Measurements from ENCODE around the gene SEPHS2.
"Not testable (repeated sequence)": the region's sequence is repeated elsewhere in the genome, so short reads cannot be mapped to it uniquely, and the experiment has no call there.

The SEPHS2 gene

DNA sequence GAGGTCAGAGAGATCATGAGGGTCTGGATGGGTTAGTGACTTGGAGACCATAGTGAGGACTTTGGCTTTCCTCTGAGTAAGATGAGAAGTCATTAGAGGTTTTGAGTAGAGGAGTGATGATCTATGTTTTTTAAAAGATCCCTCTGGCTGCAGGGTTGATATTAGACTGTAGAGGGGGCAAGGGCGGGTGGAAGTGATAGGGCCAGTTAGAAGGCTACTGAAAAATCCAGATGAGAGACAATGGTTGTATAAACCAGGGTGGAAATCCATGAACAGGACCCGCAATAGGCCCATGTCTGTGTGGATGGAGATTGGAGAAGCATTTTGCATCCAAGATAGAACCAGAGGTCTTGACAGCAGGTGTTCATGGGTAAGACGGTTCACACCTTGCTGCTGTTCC lies 36.7 kb upstream of the SEPHS2 start:
- Histone ChIP-seq H3K36me3 (ENCODE audit: insufficient read depth, low read length) (no peaks in the 10 kb centered on the region), H3K9ac (ENCODE audit: low read depth, low read length, poor library complexity, severe bottlenecking) (no peak overlapping the region), H3K9me2 (replicated peaks; ENCODE audit: low read depth, low read length) (no peaks in the 10 kb centered on the region), H3K27me3 (ENCODE audit: insufficient read depth, low read length, poor library complexity, severe bottlenecking) (no peaks in the 10 kb centered on the region), H3K4me2 (ENCODE audit: low read depth, low read length, poor library complexity, severe bottlenecking) (no peak overlapping the region), H4K20me1 (ENCODE audit: insufficient read depth, low read length, poor library complexity, severe bottlenecking) (no peaks in the 10 kb centered on the region), H3K79me2 (ENCODE audit: insufficient read depth, low read length) (no peaks in the 10 kb centered on the region), H3K4me3 (ENCODE audit: low read length, poor library complexity, severe bottlenecking) (no peak overlapping the region), H3K4me1 (ENCODE audit: insufficient read depth, low read length, poor library complexity, severe bottlenecking) (peaks cover 4% of the 10 kb centered on the region), H2AFZ (ENCODE audit: low read length) (no peak overlapping the region), H3F3A (ENCODE audit: low read depth) (no peaks in the 10 kb centered on the region), H3K9me3 (ENCODE audit: insufficient read depth, low read depth, low read length) (no peaks in the 10 kb centered on the region)
- TF ChIP-seq EZH2phosphoT487 (IDR thresholded peaks at IDR 0.05; ENCODE audit: borderline replicate concordance), result no peak
- TF ChIP-seq, protein P1, sequence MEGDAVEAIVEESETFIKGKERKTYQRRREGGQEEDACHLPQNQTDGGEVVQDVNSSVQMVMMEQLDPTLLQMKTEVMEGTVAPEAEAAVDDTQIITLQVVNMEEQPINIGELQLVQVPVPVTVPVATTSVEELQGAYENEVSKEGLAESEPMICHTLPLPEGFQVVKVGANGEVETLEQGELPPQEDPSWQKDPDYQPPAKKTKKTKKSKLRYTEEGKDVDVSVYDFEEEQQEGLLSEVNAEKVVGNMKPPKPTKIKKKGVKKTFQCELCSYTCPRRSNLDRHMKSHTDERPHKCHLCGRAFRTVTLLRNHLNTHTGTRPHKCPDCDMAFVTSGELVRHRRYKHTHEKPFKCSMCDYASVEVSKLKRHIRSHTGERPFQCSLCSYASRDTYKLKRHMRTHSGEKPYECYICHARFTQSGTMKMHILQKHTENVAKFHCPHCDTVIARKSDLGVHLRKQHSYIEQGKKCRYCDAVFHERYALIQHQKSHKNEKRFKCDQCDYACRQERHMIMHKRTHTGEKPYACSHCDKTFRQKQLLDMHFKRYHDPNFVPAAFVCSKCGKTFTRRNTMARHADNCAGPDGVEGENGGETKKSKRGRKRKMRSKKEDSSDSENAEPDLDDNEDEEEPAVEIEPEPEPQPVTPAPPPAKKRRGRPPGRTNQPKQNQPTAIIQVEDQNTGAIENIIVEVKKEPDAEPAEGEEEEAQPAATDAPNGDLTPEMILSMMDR (conservative IDR thresholded peaks at IDR 0.05; ENCODE audit: low read length), result peak; percentile 51

DNA sequence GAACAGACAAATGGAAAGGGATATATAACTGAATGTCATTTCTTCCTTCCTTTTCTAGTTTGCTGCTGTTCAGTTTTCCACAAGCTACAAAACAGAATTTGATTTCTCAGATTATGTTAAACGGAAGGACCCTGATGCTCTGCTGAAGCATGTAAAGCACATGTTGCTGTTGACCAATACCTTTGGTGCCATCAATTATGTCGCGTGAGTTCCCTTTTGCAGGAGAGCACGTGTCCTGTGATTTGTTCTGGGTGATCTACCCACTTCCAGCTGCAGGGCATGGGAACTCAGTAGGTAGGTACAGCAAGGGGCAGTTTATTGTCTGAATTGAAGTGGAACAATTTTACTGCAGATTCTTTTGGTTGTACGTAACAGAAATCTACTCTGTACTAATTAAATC lies 35.7 kb upstream of the SEPHS2 start:
- no peaks in the 10 kb centered on the region for H3K27me3 ChIP-seq (ENCODE audit: insufficient read depth, low read length, poor library complexity, severe bottlenecking)
- H3F3A ChIP-seq (ENCODE audit: low read depth), result no peaks in the 10 kb centered on the region
- H3K9me2 ChIP-seq (replicated peaks; ENCODE audit: low read depth, low read length), result no peaks in the 10 kb centered on the region
- no peak overlapping the region for H3K9ac ChIP-seq (ENCODE audit: low read depth, low read length, poor library complexity, severe bottlenecking)
- no peaks in the 10 kb centered on the region for H3K9me3 ChIP-seq (ENCODE audit: insufficient read depth, low read depth, low read length)
- peaks cover 4% of the 10 kb centered on the region for H3K4me1 ChIP-seq (ENCODE audit: insufficient read depth, low read length, poor library complexity, severe bottlenecking)
- no peak overlapping the region for H2AFZ ChIP-seq (ENCODE audit: low read length)
- no peaks in the 10 kb centered on the region for H3K79me2 ChIP-seq (ENCODE audit: insufficient read depth, low read length)
- H3K4me3 ChIP-seq (ENCODE audit: low read length, poor library complexity, severe bottlenecking), result no peak overlapping the region
- H3K36me3 ChIP-seq (ENCODE audit: insufficient read depth, low read length), result no peaks in the 10 kb centered on the region
- H3K4me2 ChIP-seq (ENCODE audit: low read depth, low read length, poor library complexity, severe bottlenecking), result no peak overlapping the region
- TF ChIP-seq, protein P1 (conservative IDR thresholded peaks at IDR 0.05; ENCODE audit: low read length), result no peak
- no peak for TF ChIP-seq EZH2phosphoT487 (IDR thresholded peaks at IDR 0.05; ENCODE audit: borderline replicate concordance)
- H4K20me1 ChIP-seq (ENCODE audit: insufficient read depth, low read length, poor library complexity, severe bottlenecking), result no peaks in the 10 kb centered on the region

DNA sequence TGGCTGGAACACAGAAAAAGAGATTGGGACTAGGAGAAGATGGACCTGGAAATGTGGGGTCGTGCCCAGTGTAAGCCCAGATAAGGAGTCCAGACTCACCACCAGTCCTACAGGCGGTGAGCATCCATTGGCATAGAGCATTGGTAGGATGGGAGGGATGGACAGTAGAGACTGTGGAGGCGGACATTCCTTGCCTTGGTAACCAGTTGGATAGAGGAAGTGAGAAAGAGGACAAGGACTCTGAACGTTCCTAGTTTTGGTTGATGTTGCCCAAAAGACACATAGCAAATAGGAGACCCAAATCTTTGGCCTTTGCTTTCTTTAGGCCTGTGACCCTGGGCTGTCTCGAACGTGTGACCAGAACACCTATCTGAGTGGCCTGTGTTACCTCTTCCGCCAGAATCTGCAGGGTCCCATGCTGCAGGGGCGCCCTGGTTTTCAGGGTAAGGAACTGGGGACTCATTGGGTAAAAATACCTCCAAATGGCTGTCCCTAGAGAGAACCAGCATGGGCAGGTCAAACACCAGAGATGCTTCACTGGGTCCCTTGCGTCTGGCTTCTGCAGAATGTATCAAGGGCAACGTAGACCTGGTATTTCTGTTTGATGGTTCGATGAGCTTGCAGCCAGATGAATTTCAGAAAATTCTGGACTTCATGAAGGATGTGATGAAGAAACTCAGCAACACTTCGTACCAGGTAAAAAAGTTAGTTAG lies 33.2 kb upstream of the SEPHS2 start:
- Histone ChIP-seq H3K36me3 (ENCODE audit: insufficient read depth, low read length) (no peaks in the 10 kb centered on the region), H3K9me3 (ENCODE audit: insufficient read depth, low read depth, low read length) (no peaks in the 10 kb centered on the region), H3K9ac (ENCODE audit: low read depth, low read length, poor library complexity, severe bottlenecking) (no peak overlapping the region), H2AFZ (ENCODE audit: low read length) (no peak overlapping the region), H3K79me2 (ENCODE audit: insufficient read depth, low read length) (peaks cover 16% of the 10 kb centered on the region), H3K4me3 (ENCODE audit: low read length, poor library complexity, severe bottlenecking) (no peak overlapping the region), H3K27me3 (ENCODE audit: insufficient read depth, low read length, poor library complexity, severe bottlenecking) (no peaks in the 10 kb centered on the region), H3K4me2 (ENCODE audit: low read depth, low read length, poor library complexity, severe bottlenecking) (no peak overlapping the region), H4K20me1 (ENCODE audit: insufficient read depth, low read length, poor library complexity, severe bottlenecking) (no peaks in the 10 kb centered on the region), H3F3A (ENCODE audit: low read depth) (no peaks in the 10 kb centered on the region), H3K9me2 (replicated peaks; ENCODE audit: low read depth, low read length) (no peaks in the 10 kb centered on the region), H3K4me1 (ENCODE audit: insufficient read depth, low read length, poor library complexity, severe bottlenecking) (peaks cover 8% of the 10 kb centered on the region)
- TF ChIP-seq EZH2phosphoT487 (IDR thresholded peaks at IDR 0.05; ENCODE audit: borderline replicate concordance), result no peak
- TF ChIP-seq, protein P1 (conservative IDR thresholded peaks at IDR 0.05; ENCODE audit: low read length), result no peak

DNA sequence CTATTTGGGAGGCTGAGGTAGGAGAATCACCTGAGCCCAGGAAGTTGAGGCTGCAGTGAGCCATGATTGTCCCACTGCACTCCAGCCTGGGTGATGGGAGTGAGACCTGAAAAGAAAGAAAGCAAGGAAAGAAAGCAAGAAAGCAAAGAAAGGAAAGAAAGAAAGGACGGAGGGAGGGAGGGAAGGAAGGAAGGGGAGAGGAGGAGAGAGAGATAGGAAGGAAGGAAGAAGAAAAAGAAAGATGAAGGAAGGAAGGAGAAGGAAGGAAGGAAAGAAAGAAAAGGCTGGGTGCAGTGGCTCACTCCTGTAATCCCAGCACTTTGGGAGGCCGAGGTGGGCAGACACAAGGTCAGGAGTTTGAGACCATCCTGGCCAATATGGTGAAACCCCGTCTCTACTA lies 32.1 kb upstream of the SEPHS2 start:
- not testable (repeated sequence) for H3K9ac ChIP-seq (ENCODE audit: low read depth, low read length, poor library complexity, severe bottlenecking); H3F3A ChIP-seq (ENCODE audit: low read depth); H3K9me2 ChIP-seq (replicated peaks; ENCODE audit: low read depth, low read length); H3K4me3 ChIP-seq (ENCODE audit: low read length, poor library complexity, severe bottlenecking); H3K9me3 ChIP-seq (ENCODE audit: insufficient read depth, low read depth, low read length); H3K4me2 ChIP-seq (ENCODE audit: low read depth, low read length, poor library complexity, severe bottlenecking); H3K27me3 ChIP-seq (ENCODE audit: insufficient read depth, low read length, poor library complexity, severe bottlenecking); H4K20me1 ChIP-seq (ENCODE audit: insufficient read depth, low read length, poor library complexity, severe bottlenecking); H3K36me3 ChIP-seq (ENCODE audit: insufficient read depth, low read length); H2AFZ ChIP-seq (ENCODE audit: low read length)
- Histone ChIP-seq H3K4me1 (ENCODE audit: insufficient read depth, low read length, poor library complexity, severe bottlenecking) (peaks cover 19% of the 10 kb centered on the region), H3K79me2 (ENCODE audit: insufficient read depth, low read length) (peaks cover 28% of the 10 kb centered on the region)

Measured in Loucy (cell line).